SK-MEL-5 (cell line): ENCODE data around the gene CSTPP1. TPM values are rescaled to one million over a fixed set of nuclear protein-coding genes. Genes with fewer than 3 reads are reported as not detected.
"Not testable (repeated sequence)": the region's sequence is repeated elsewhere in the genome, so short reads cannot be mapped to it uniquely, and the experiment has no call there.

ENCODE experiments used
- DNase-seq: peaks from one replicate; pipeline ENCODE4 v3.0.0-alpha.2; 2016; ENCODE audit warnings: low read depth, low spot score
- in situ Hi-C: cut with HindIII; loops from 2 replicates; pipeline ENCODE4 v1.10.0; 2016; ENCODE audit warnings: low sequenced_read_pairs, high pct_unique_total_duplicates, low pct_unique_long_range_greater_than_20kb
- total RNA-seq: library from RNA; depleted of rRNA; stranded (reverse); fragments of >200 nt; shearing (Covaris generic); gene quantifications from 2 replicates; pipeline ENCODE4 v1.2.3, GENCODE V29; 2014

The CSTPP1 gene
- total RNA-seq, 1 experiment from 2014 or later = 14.7 TPM

- DNase-seq = no peak
Measured at GRCh38 chr11:47184711-47185304, 248.2 kb downstream of the CSTPP1 start.

GRCh38 chr11:47185305-47186075 is 248.9 kb downstream of the CSTPP1 start:
- in situ Hi-C loops = no loop called here
- DNase-seq = peak; percentile 23

More at GRCh38 chr11:47184711-47185304, 248.2 kb downstream of the CSTPP1 start:
- in situ Hi-C loops = no loop called here

GRCh38 chr11:47186076-47186699 is 249.6 kb downstream of the CSTPP1 start, which contains the start of gene PACSIN3:
Gene PACSIN3 (minus strand): TSS chr11:47186434. CDS start chr11:47182727, 3,707 bp downstream.
- in situ Hi-C loops = no loop called here
- peak; percentile 45 for DNase-seq

GRCh38 chr11:47186700-47187695 is 250.4 kb downstream of the CSTPP1 start:
- in situ Hi-C loops = no loop called here
- DNase-seq = peak; percentile 46

- no peak for DNase-seq
- in situ Hi-C loops = no loop called here
Measured at GRCh38 chr11:47187723-47188122, 251.2 kb downstream of the CSTPP1 start.

- in situ Hi-C loops = no loop called here
- DNase-seq = no peak
Measured at GRCh38 chr11:47188259-47188658, 251.7 kb downstream of the CSTPP1 start.

- peak; percentile 27 for DNase-seq
- in situ Hi-C loops = no loop called here
Measured at GRCh38 chr11:47189100-47189834, 252.7 kb downstream of the CSTPP1 start.

GRCh38 chr11:47191137-47191536 is 254.6 kb downstream of the CSTPP1 start:
- in situ Hi-C loops, DNase-seq: not testable (repeated sequence)

GRCh38 chr11:47192111-47192510 is 255.6 kb downstream of the CSTPP1 start:
- in situ Hi-C loops = no loop called here
- DNase-seq = no peak

GRCh38 chr11:47198161-47198560 is 261.6 kb downstream of the CSTPP1 start:
- DNase-seq, in situ Hi-C loops: not testable (repeated sequence)

- in situ Hi-C loops = no loop called here
- no peak for DNase-seq
Measured at GRCh38 chr11:47201015-47201414, 264.5 kb downstream of the CSTPP1 start.

GRCh38 chr11:47202576-47202975 is 266.0 kb downstream of the CSTPP1 start:
- DNase-seq = no peak
- in situ Hi-C loops = no loop called here

GRCh38 chr11:47204637-47204989 is 268.1 kb downstream of the CSTPP1 start:
- in situ Hi-C loops = no loop called here
- no peak for DNase-seq

- in situ Hi-C loops, DNase-seq: not testable (repeated sequence)
Measured at GRCh38 chr11:47206577-47206976, 270.0 kb downstream of the CSTPP1 start.

GRCh38 chr11:47207459-47207858 is 270.9 kb downstream of the CSTPP1 start:
- DNase-seq = no peak
- in situ Hi-C loops = no loop called here

- DNase-seq, in situ Hi-C loops: not testable (repeated sequence)
Measured at GRCh38 chr11:47208008-47208552, 271.5 kb downstream of the CSTPP1 start.

GRCh38 chr11:47208628-47209027 is 272.1 kb downstream of the CSTPP1 start:
- DNase-seq = no peak
- in situ Hi-C loops = no loop called here
